ENCODE results near the gene FAM25G. TPM values are rescaled to one million over a fixed set of nuclear protein-coding genes. Genes with fewer than 3 reads are reported as not detected.

The FAM25G gene
- total RNA-seq, 1 experiment from 2014 or later = not detected

- ChIA-PET CTCF (interaction anchor here (0.9 kb wide), 1 partner anchor 395 kb away, joined by 3 read pairs; no protein-coding TSS in a partner anchor), POLR2A (no interaction called here)
- no peak overlapping the region for H3K27ac Mint-ChIP-seq (ENCODE audit: low read depth, unreplicated experiment)
- no TSS peak for BruUV-seq (replicated peaks)
- DNase-seq (ENCODE audit: unreplicated experiment) = no peak
- no peak overlapping the region for H3K4me3 Mint-ChIP-seq (ENCODE audit: unreplicated experiment)
- H3K27me3 Mint-ChIP-seq (ENCODE audit: insufficient read depth, unreplicated experiment) = no peaks in the 10 kb centered on the region
- intact Hi-C loops (cut with micrococcal nuclease) = no loop called here
- peaks cover 8% of the 10 kb centered on the region for H3K9me3 Mint-ChIP-seq (ENCODE audit: unreplicated experiment)
- TF ChIP-seq, protein P1, sequence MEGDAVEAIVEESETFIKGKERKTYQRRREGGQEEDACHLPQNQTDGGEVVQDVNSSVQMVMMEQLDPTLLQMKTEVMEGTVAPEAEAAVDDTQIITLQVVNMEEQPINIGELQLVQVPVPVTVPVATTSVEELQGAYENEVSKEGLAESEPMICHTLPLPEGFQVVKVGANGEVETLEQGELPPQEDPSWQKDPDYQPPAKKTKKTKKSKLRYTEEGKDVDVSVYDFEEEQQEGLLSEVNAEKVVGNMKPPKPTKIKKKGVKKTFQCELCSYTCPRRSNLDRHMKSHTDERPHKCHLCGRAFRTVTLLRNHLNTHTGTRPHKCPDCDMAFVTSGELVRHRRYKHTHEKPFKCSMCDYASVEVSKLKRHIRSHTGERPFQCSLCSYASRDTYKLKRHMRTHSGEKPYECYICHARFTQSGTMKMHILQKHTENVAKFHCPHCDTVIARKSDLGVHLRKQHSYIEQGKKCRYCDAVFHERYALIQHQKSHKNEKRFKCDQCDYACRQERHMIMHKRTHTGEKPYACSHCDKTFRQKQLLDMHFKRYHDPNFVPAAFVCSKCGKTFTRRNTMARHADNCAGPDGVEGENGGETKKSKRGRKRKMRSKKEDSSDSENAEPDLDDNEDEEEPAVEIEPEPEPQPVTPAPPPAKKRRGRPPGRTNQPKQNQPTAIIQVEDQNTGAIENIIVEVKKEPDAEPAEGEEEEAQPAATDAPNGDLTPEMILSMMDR (IDR thresholded peaks at IDR 0.05; ENCODE audit: unreplicated experiment) = no peak
- no peaks in the 10 kb centered on the region for H3K36me3 Mint-ChIP-seq (ENCODE audit: insufficient read depth, unreplicated experiment)
- H3K4me1 Mint-ChIP-seq (ENCODE audit: insufficient read depth, unreplicated experiment) = peaks cover 7% of the 10 kb centered on the region
Measured at GRCh38 chr10:47443145-47443544, 48.4 kb downstream of the FAM25G start.

DNA sequence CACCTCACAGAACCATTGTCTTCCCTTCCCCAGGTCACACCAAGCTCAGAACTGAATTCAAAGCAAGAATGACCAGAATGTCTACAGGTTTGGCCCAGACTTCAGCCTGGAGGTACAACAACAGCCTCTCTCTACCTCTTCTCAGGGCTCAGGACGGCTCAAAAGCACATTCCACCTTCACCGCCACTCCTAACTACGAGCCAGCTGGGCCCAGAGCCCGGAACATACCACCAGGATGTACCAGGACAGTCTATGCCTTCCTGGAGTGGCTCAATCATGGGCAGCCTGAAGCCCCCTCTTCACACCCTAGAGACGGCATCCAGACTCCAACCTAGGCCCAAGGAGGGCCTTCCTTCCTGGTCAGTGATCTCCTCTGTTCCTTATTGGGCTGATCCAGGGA, 49.1 kb downstream of the FAM25G start:
- TF ChIP-seq, protein P1 (IDR thresholded peaks at IDR 0.05; ENCODE audit: unreplicated experiment) = no peak
- Mint-ChIP-seq H3K4me3 (ENCODE audit: unreplicated experiment) (no peak overlapping the region), H3K9me3 (ENCODE audit: unreplicated experiment) (peaks cover 8% of the 10 kb centered on the region), H3K36me3 (ENCODE audit: insufficient read depth, unreplicated experiment) (no peaks in the 10 kb centered on the region), H3K4me1 (ENCODE audit: insufficient read depth, unreplicated experiment) (peaks cover 7% of the 10 kb centered on the region), H3K27me3 (ENCODE audit: insufficient read depth, unreplicated experiment) (no peaks in the 10 kb centered on the region), H3K27ac (ENCODE audit: low read depth, unreplicated experiment) (no peak overlapping the region)
- no TSS peak for BruUV-seq (replicated peaks)
- ChIA-PET CTCF (interaction anchor here (2.1 kb wide), 1 partner anchor 394 kb away, joined by 5 read pairs; no protein-coding TSS in a partner anchor), POLR2A (interaction anchor here (2.0 kb wide), 1 partner anchor 37 kb away, joined by 5 read pairs; no protein-coding TSS in a partner anchor)
- intact Hi-C loops (cut with micrococcal nuclease) = no loop called here
- DNase-seq (ENCODE audit: unreplicated experiment) = no peak

DNA sequence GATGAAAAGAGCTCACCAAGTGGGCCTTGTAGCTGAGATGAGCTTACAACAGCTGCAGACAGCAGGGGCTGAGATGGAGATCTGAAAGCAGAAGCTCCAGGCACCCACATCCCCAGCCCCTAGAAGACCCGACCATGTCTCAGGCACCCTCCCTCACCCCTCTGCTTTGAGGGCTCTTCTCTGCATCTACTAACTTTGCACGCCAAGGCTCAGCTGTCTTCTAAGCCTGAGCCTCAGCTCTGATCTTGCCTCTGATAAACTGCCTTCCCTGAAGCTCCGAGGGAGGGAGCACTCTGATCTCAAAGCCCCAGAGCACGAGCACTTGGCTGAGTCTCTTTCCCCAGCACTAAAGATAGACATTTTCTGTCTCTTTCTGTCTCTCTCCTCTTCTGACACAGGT, 49.6 kb downstream of the FAM25G start:
- BruUV-seq (replicated peaks) = no TSS peak
- Mint-ChIP-seq H3K27ac (ENCODE audit: low read depth, unreplicated experiment) (no peak overlapping the region), H3K36me3 (ENCODE audit: insufficient read depth, unreplicated experiment) (no peaks in the 10 kb centered on the region), H3K27me3 (ENCODE audit: insufficient read depth, unreplicated experiment) (no peaks in the 10 kb centered on the region), H3K9me3 (ENCODE audit: unreplicated experiment) (peaks cover 8% of the 10 kb centered on the region), H3K4me3 (ENCODE audit: unreplicated experiment) (no peak overlapping the region), H3K4me1 (ENCODE audit: insufficient read depth, unreplicated experiment) (peaks cover 7% of the 10 kb centered on the region)
- POLR2A ChIA-PET = interaction anchor here (2.0 kb wide), 1 partner anchor 36 kb away, joined by 5 read pairs; no protein-coding TSS in a partner anchor
- intact Hi-C loops (cut with micrococcal nuclease) = no loop called here
- no peak for DNase-seq (ENCODE audit: unreplicated experiment)
- TF ChIP-seq, protein P1 (IDR thresholded peaks at IDR 0.05; ENCODE audit: unreplicated experiment) = no peak
- CTCF ChIA-PET = interaction anchor here (1.2 to 2.1 kb wide), 2 partner anchors 55 to 394 kb away, joined by 3 to 5 read pairs; no protein-coding TSS in a partner anchor

DNA sequence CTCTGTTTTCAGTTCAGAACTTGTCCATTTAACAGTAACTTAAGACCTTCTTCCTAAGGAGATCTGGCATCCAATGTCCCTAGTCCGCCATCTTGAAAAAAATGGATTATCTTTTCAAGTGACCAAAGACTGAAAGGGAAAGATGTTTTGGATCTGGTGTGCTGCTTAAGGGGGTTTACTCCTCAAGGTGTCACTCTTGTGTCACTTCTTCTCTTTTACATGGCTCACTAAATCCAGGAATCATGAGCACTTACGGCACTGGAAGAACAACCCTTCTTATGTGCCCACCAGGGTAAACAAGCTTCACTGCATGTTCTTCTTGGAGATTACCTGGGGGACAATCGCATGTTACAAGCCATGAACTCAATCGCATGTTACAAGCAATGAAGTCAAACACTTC, 51.3 kb downstream of the FAM25G start:
- CTCF ChIA-PET = interaction anchor here (0.7 to 2.6 kb wide), 5 partner anchors 9 to 392 kb away, joined by 3 to 11 read pairs (median 4); no protein-coding TSS in a partner anchor
- intact Hi-C loops (cut with micrococcal nuclease) = no loop called here
- Mint-ChIP-seq H3K27ac (ENCODE audit: low read depth, unreplicated experiment) (no peak overlapping the region), H3K4me3 (ENCODE audit: unreplicated experiment) (no peak overlapping the region), H3K9me3 (ENCODE audit: unreplicated experiment) (peaks cover 9% of the 10 kb centered on the region), H3K36me3 (ENCODE audit: insufficient read depth, unreplicated experiment) (no peaks in the 10 kb centered on the region), H3K4me1 (ENCODE audit: insufficient read depth, unreplicated experiment) (peaks cover 7% of the 10 kb centered on the region), H3K27me3 (ENCODE audit: insufficient read depth, unreplicated experiment) (no peaks in the 10 kb centered on the region)
- DNase-seq (ENCODE audit: unreplicated experiment) = no peak
- POLR2A ChIA-PET = no interaction called here
- BruUV-seq (replicated peaks) = no TSS peak
- TF ChIP-seq, protein P1 (IDR thresholded peaks at IDR 0.05; ENCODE audit: unreplicated experiment) = no peak
